ENCODE results near the gene SPIRE2. TPM values are rescaled to one million over a fixed set of nuclear protein-coding genes. Genes with fewer than 3 reads are reported as not detected.

Gene SPIRE2
- total RNA-seq, 2 donors from 2014 or later = 51.7 to 80.5 TPM

DNA sequence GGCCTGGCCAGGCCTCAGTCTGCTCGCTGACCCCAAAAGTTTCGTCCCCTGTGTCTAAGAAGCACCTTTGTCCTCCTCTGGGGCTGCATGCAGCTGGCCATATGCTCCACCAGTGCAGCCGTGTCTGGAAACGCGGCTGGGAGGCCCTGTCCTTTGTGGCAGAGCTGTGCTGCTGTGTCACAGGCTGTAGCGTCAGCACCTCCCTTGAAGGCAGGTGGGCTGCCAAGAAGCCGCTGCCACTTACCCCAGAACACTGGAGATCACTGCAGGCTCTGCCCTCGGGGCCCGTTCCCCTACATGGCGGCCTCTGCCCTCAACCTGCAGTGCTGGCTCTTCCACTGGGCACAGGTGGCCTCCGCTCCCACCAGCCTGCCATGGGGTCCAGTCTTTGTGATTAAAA is 74.7 kb downstream of the SPIRE2 start:
- Histone ChIP-seq H3K36me3 (peaks cover 14% of the 10 kb centered on the region), H3K27me3 (no peaks in the 10 kb centered on the region), H3K9me3 (no peaks in the 10 kb centered on the region), H3K27ac (no peak overlapping the region), H3K4me3 (no peak overlapping the region), H3K4me1 (no peaks in the 10 kb centered on the region), H3K9ac (ENCODE audit: low read depth in 2 of 2, low read length in 2 of 2) (no peak overlapping the region)
- intact Hi-C loops (cut with DNase I) = no loop called here
- DNase-seq = no peak
- TF ChIP-seq, protein P1, sequence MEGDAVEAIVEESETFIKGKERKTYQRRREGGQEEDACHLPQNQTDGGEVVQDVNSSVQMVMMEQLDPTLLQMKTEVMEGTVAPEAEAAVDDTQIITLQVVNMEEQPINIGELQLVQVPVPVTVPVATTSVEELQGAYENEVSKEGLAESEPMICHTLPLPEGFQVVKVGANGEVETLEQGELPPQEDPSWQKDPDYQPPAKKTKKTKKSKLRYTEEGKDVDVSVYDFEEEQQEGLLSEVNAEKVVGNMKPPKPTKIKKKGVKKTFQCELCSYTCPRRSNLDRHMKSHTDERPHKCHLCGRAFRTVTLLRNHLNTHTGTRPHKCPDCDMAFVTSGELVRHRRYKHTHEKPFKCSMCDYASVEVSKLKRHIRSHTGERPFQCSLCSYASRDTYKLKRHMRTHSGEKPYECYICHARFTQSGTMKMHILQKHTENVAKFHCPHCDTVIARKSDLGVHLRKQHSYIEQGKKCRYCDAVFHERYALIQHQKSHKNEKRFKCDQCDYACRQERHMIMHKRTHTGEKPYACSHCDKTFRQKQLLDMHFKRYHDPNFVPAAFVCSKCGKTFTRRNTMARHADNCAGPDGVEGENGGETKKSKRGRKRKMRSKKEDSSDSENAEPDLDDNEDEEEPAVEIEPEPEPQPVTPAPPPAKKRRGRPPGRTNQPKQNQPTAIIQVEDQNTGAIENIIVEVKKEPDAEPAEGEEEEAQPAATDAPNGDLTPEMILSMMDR (IDR thresholded peaks at IDR 0.05) = no peak

DNA sequence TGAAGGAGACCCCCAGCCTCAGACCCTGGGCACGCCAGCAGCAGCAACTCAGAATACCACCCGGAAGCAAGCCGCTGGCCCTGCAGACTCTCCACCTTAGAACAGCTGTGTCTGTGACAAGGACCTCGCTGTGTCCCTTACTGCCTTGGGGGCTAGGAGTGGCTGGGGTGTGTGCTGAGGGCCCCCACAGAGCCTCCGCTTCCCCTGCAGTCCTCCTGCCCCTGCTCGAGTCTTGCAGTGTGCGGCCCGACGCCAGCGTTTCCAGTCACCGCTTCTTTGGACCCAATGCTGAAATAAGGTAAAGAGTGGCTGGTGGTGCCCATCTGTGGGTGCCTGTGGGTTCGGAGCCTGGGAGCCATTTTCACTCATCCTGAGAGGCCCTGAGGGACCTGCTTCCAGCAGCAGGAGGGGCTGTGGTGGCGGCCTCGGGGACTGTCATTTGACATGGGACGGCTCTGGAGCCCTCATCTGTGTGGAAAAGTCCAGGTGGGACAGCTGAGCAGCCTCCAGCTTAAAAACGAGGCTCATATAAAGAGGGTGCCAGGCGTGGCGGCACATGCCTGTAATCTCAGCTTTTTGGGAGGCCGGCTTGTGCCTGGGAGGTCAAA is 75.7 kb downstream of the SPIRE2 start:
- Histone ChIP-seq H3K9me3 (no peaks in the 10 kb centered on the region), H3K4me3 (no peak overlapping the region), H3K27ac (no peak overlapping the region), H3K9ac (ENCODE audit: low read depth in 2 of 2, low read length in 2 of 2) (no peak overlapping the region), H3K27me3 (no peaks in the 10 kb centered on the region), H3K4me1 (no peaks in the 10 kb centered on the region), H3K36me3 (peaks cover 14% of the 10 kb centered on the region)
- no peak for DNase-seq
- intact Hi-C loops (cut with DNase I) = no loop called here
- TF ChIP-seq, protein P1 (IDR thresholded peaks at IDR 0.05) = no peak

DNA sequence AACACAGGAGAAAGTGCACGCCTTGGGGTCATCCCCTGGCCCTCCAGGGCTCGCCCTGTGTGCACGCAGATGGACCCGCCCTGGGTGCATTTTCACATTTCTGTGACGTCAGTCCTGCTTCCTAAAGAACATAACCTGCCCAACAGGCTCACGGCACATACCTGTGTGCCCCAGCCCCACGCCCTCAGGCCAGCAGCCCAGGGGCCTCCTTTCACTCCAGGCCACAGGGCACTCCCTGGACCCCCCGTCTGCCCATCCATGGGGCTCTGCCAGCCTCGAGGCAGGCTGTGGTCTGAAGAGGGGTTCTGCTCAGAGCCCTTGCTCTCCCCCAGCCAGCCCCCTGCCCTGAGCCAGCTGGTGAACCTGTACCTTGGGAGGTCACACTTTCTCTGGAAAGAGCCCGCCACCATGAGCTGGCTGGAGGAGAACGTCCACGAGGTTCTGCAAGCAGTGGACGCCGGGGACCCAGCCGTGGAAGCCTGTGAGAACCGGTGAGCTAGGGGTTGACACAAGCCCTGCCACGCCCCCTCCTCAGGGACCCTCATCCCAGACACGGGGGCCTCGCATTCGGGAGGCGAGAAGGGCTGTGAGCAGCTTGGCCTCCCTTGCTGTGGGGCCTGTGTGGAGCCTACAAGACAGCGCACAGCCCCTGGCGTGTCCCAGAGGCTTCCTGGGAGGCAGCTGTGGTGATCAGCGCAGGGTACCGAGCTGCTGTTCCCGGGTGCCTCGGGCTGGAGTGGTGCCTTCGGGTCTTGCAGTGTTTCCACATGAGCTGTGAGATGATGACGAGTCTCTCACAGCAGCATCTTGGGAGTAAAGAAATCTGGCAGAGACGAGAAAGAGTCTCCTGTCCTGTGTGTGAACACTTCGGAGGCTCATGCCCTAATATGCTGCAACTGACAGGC is 76.6 kb downstream of the SPIRE2 start:
- Histone ChIP-seq H3K9me3 (no peaks in the 10 kb centered on the region), H3K27me3 (no peaks in the 10 kb centered on the region), H3K36me3 (peaks cover 14% of the 10 kb centered on the region), H3K9ac (ENCODE audit: low read depth in 2 of 2, low read length in 2 of 2) (no peak overlapping the region), H3K4me1 (no peaks in the 10 kb centered on the region), H3K4me3 (no peak overlapping the region), H3K27ac (no peak overlapping the region)
- TF ChIP-seq, protein P1 (IDR thresholded peaks at IDR 0.05) = no peak
- intact Hi-C loops (cut with DNase I) = no loop called here
- DNase-seq = no peak

DNA sequence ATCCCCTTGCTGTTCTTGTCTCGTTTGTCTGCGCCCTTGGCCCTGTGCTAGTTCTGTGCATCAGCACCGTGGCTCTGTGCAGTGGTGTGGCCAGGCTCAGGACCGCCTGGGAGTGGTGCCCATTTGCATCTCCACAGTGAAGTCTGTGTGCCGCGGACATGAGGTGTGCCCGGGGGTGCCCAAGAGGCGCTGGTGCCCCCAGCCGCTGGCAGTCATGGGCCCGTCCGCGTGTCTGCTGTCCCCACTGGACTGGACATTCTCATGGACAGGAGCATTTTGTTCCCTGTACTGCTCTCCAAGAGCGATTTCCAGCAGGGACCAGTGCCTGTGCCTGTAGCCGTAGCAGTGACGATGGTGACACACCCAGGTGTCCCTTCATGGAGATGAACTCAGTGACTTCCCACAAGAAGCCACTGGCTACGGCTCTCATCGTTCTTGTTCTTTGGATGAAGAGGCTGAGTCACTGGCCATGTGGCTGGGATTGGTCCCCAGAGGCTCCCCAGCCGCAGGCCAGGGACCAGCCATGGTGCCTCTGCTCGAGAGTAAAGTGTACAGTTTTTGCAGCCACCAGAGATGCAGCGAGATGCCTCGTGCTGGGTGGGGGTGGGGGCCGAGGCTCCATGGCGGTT is 77.3 kb downstream of the SPIRE2 start:
- Histone ChIP-seq H3K36me3 (peaks cover 13% of the 10 kb centered on the region), H3K27me3 (no peaks in the 10 kb centered on the region), H3K4me1 (no peaks in the 10 kb centered on the region), H3K27ac (no peak overlapping the region), H3K9me3 (no peaks in the 10 kb centered on the region), H3K9ac (ENCODE audit: low read depth in 2 of 2, low read length in 2 of 2) (no peak overlapping the region), H3K4me3 (no peak overlapping the region)
- TF ChIP-seq, protein P1 (IDR thresholded peaks at IDR 0.05) = no peak
- DNase-seq = no peak
- intact Hi-C loops (cut with DNase I) = no loop called here

DNA sequence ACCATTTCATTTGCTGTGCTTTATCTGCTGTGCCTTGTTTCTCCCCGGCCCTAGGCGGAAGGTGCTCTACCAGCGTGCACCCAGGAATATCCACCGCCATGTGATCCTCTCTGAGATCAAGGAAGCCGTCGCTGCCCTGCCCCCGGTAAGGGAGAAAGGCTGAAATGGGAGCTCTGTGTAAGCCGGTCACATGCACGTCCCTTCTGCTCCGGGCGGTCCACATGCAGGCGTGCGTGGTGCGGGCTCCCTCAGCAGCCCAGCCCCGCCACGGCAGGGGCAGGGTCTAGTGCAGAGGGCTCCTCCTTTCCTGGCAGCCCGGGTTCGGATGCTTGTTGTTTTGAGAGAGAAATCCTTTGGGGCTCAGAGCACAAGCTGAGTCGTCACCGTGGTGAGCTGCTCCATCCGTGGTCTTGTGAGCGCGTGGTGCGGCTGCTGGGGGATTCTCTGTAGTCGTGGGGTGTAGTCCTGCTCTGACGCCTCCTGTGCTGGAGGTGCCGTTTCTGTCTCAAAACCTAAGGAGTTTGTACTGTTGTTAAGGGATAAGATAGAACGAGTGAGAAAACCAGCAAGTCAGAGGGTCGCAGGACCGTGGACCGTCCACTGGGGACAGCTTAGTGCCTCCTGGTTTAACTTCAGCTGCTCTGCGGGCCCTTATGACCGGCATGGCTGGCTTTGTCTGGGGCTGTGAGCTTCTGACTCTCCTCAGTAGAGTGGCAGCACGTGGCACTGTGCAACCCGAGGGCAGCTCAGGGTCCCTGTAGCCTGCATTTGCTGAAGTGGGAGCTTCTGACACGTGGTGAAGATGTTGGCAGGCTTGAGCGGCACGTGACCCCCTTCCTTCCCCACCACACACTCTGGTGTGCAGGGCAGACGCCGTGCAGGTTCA is 78.1 kb downstream of the SPIRE2 start:
- H3K9ac ChIP-seq (ENCODE audit: low read depth in 2 of 2, low read length in 2 of 2) = no peak overlapping the region
- peaks cover 8% of the 10 kb centered on the region for H3K36me3 ChIP-seq
- H3K9me3 ChIP-seq = no peaks in the 10 kb centered on the region
- H3K4me1 ChIP-seq = no peaks in the 10 kb centered on the region
- no peak overlapping the region for H3K4me3 ChIP-seq
- no peaks in the 10 kb centered on the region for H3K27me3 ChIP-seq
- intact Hi-C loops (cut with DNase I) = no loop called here
- TF ChIP-seq, protein P1 (IDR thresholded peaks at IDR 0.05) = no peak
- DNase-seq = no peak
- H3K27ac ChIP-seq = no peak overlapping the region
